Brain microvascular endothelial cell (primary cell): ENCODE results near the gene TAS1R3.

ENCODE experiments used
- DNase-seq: peaks from one replicate; pipeline ENCODE4 v3.0.0-alpha.2; 2020
- H3K27ac ChIP-seq: fragments of 250-450 bp; sonication (Bioruptor Pico); 2 replicates; pipeline ENCODE4 v1.5.1; 2020; ENCODE audit warnings: mild to moderate bottlenecking, moderate library complexity
- H3K27me3 ChIP-seq: fragments of 250-450 bp; sonication (Bioruptor Pico); replicated peaks from 2 replicates; pipeline ENCODE4 v1.5.1; 2020; ENCODE audit warnings: mild to moderate bottlenecking
- H3K36me3 ChIP-seq: fragments of 250-450 bp; sonication (Bioruptor Pico); replicated peaks from 2 replicates; pipeline ENCODE4 v1.5.1; 2020; ENCODE audit warnings: mild to moderate bottlenecking
- H3K4me3 ChIP-seq: 2 replicates; pipeline ENCODE4 v1.5.1; 2011; ENCODE audit warnings: low read depth, mild to moderate bottlenecking, control low read depth, low read length, moderate library complexity
- CTCF ChIP-seq: IDR thresholded peaks from 2 replicates; pipeline ENCODE4 v1.5.1; 2011; ENCODE audit warnings: low read depth, mild to moderate bottlenecking, moderate library complexity, low read length, control low read depth, inconsistent platforms; ENCODE audit errors: missing control alignments
- in situ Hi-C: cut with HindIII; loops from 2 replicates; pipeline ENCODE4 v1.10.0; 2017; ENCODE audit warnings: low sequenced_read_pairs, low pct_ligation_motif_present

Gene TAS1R3

DNA sequence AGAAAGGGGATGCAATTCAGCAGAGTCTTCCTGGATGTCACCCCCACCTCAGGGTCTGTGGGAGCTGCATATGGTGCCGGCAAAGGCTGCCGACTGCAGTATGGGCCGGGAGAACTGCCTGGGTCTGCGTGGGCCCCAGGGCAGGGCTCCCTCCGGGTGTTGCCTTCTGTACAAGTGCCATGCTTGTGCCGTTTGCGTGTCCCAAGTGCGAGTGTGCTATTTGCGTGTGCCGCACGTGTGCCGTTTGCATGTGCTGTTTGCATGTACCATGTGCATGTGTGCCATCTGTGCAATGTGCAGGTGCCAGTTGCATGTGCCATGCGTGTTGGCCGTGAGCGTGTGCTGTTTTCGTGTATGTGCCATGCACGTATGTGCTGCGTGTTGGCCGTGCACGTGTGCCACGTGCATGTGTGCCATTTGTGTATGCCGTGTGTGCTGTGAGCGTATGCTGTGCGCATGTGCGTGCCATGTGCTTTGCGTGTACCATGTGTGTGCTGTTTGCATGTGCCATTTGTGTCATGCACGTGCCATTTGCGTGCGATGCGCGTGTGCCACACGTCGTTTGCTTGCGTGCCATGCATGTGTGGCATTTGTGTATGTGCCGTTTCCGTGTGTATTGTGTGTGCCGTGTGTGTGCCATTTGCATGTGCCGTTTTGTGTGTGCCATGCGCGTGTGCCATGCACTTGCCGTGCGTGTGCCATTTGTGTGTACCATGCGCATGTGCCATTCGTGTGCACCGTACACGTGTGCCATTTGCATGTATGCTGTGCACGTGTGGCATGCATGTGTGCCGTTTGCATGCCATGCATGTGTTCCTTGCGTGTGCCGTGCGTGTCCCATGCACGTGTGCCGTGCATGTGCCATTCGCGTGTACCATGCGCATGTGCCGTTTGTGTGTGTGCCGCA is 1.5 kb upstream of the TAS1R3 start:
- no peak for TF ChIP-seq CTCF
- no peak for DNase-seq
- Histone ChIP-seq H3K4me3 (no peak overlapping the region), H3K36me3 (peaks cover 12% of the 10 kb centered on the region), H3K27ac (no peak overlapping the region), H3K27me3 (no peaks in the 10 kb centered on the region)
- in situ Hi-C loops, result no loop called here

- Histone ChIP-seq H3K27me3 (no peaks in the 10 kb centered on the region), H3K27ac (no peak overlapping the region), H3K36me3 (peaks cover 14% of the 10 kb centered on the region), H3K4me3 (no peak overlapping the region)
- in situ Hi-C loops, result no loop called here
- DNase-seq, result no peak
- TF ChIP-seq CTCF, result no peak
Observed at GRCh38 chr1:1330366-1331067, 563 bp upstream of the TAS1R3 start.

GRCh38 chr1:1332031-1332755 is 1.1 kb downstream of the TAS1R3 start:
- peaks cover 21% of the 10 kb centered on the region for H3K36me3 ChIP-seq

GRCh38 chr1:1332774-1333480 is 1.8 kb downstream of the TAS1R3 start:
- no peaks in the 10 kb centered on the region for H3K27me3 ChIP-seq
- no peak overlapping the region for H3K27ac ChIP-seq
- no peak overlapping the region for H3K4me3 ChIP-seq
- no peak for TF ChIP-seq CTCF
- in situ Hi-C loops, result no loop called here
- DNase-seq, result no peak
- H3K36me3 ChIP-seq, result peaks cover 19% of the 10 kb centered on the region

More at GRCh38 chr1:1332031-1332755, 1.1 kb downstream of the TAS1R3 start:
- Histone ChIP-seq H3K27me3 (no peaks in the 10 kb centered on the region), H3K27ac (no peak overlapping the region), H3K4me3 (no peak overlapping the region)
- in situ Hi-C loops, result no loop called here
- TF ChIP-seq CTCF, result no peak
- DNase-seq, result no peak

GRCh38 chr1:1333551-1334241 is 2.6 kb downstream of the TAS1R3 start:
- H3K4me3 ChIP-seq, result no peak overlapping the region
- no peak overlapping the region for H3K27ac ChIP-seq
- DNase-seq, result no peak
- H3K36me3 ChIP-seq, result peaks cover 20% of the 10 kb centered on the region
- in situ Hi-C loops, result no loop called here
- H3K27me3 ChIP-seq, result no peaks in the 10 kb centered on the region
- TF ChIP-seq CTCF, result no peak
